Ureter (tissue), 1 donor: ENCODE measurements around the gene TRIM47. TPM values are rescaled to one million over a fixed set of nuclear protein-coding genes. Genes with fewer than 3 reads are reported as not detected.
A peak's percentile ranks its signal among the peaks of the same experiment; 100 is the strongest.

Experiments used
- DNase-seq: peaks from one replicate; pipeline ENCODE4 v3.0.0-alpha.2; 2020; ENCODE audit warnings: low spot score
- total RNA-seq: library from RNA; stranded (reverse); gene quantifications from one replicate; pipeline ENCODE4 v1.2.4, GENCODE V29; 2023
- donor health status: DM: yes; HTN: yes; CAD: no.

The TRIM47 gene
- total RNA-seq = 44.9 TPM

GRCh38 chr17:75878174-75878998, at the start of gene TRIM47:
Gene TRIM47, minus strand, starts transcription at chr17:75878581. Its CDS starts 33 bp downstream, at chr17:75878548.
- peak; percentile 71 for DNase-seq

- peak; percentile 80 for DNase-seq
Observed at GRCh38 chr17:75927286-75927922, 49.0 kb upstream of the TRIM47 start.

- no peak for DNase-seq
Observed at GRCh38 chr17:75926456-75926855, 48.1 kb upstream of the TRIM47 start.

GRCh38 chr17:75925912-75926311, 47.5 kb upstream of the TRIM47 start:
- DNase-seq = no peak

GRCh38 chr17:75925103-75925502, 46.7 kb upstream of the TRIM47 start:
- no peak for DNase-seq

GRCh38 chr17:75922963-75923874, 44.8 kb upstream of the TRIM47 start:
- no peak for DNase-seq

GRCh38 chr17:75922173-75922961, 44.0 kb upstream of the TRIM47 start:
- no peak for DNase-seq

- no peak for DNase-seq
Observed at GRCh38 chr17:75921596-75921995, 43.2 kb upstream of the TRIM47 start.

GRCh38 chr17:75920045-75920560, 41.7 kb upstream of the TRIM47 start:
- DNase-seq = no peak

GRCh38 chr17:75919611-75920010, 41.2 kb upstream of the TRIM47 start:
- DNase-seq = no peak

- no peak for DNase-seq
Observed at GRCh38 chr17:75917917-75918445, 39.6 kb upstream of the TRIM47 start.

- DNase-seq = no peak
Observed at GRCh38 chr17:75917141-75917916, 38.9 kb upstream of the TRIM47 start.

- no peak for DNase-seq
Observed at GRCh38 chr17:75915268-75915667, 36.9 kb upstream of the TRIM47 start.

GRCh38 chr17:75914643-75915267, 36.4 kb upstream of the TRIM47 start:
- no peak for DNase-seq

- no peak for DNase-seq
Observed at GRCh38 chr17:75913537-75914210, 35.3 kb upstream of the TRIM47 start.

GRCh38 chr17:75910699-75911098, 32.3 kb upstream of the TRIM47 start:
- DNase-seq = no peak

- no peak for DNase-seq
Observed at GRCh38 chr17:75909812-75910274, 31.5 kb upstream of the TRIM47 start.

- DNase-seq = no peak
Observed at GRCh38 chr17:75909051-75909811, 30.9 kb upstream of the TRIM47 start.
